Neutrophil (primary cell): ENCODE data around the gene SLC17A2.

ENCODE experiments used
- H3K27ac ChIP-seq: fragments of 200-600 bp; sonication (generic); 2 replicates; pipeline ENCODE4 v1.5.1; 2016; ENCODE audit warnings: mild to moderate bottlenecking, moderate library complexity
- H3K27me3 ChIP-seq: fragments of 200-600 bp; sonication (generic); 2 replicates; pipeline ENCODE4 v1.6.0; 2016; ENCODE audit warnings: mild to moderate bottlenecking
- H3K36me3 ChIP-seq: fragments of 200-600 bp; sonication (generic); 2 replicates; pipeline ENCODE4 v1.5.1; 2017
- H3K4me1 ChIP-seq, 2 experiments: fragments of 200-600 bp in 1 of 2; sonication (generic) in 1 of 2; 1 replicate in 1 of 2; 2 replicates in 1 of 2; pipeline versions ENCODE4 v1.5.1 to v1.6.1; 2013 to 2016; ENCODE audit warnings: low read depth in 1 of 2, low read length in 1 of 2, mild to moderate bottlenecking in 1 of 2, moderate library complexity in 1 of 2; ENCODE audit not compliant: control insufficient read depth in 1 of 2, insufficient read depth in 1 of 2
- H3K4me3 ChIP-seq, 2 experiments: fragments of 200-600 bp in 1 of 2; sonication (generic) in 1 of 2; 1 replicate in 1 of 2; 2 replicates in 1 of 2; pipeline ENCODE4 v1.5.1; 2013 to 2016; ENCODE audit warnings: low read depth in 1 of 2, low read length in 1 of 2, mild to moderate bottlenecking in 1 of 2, moderate library complexity in 1 of 2
- H3K9me3 ChIP-seq: fragments of 200-600 bp; sonication (generic); 2 replicates; pipeline ENCODE4 v1.5.1; 2016
- TF ChIP-seq, protein P1 (sequence below): fragments of 200-600 bp; sonication (generic); IDR thresholded peaks from 2 replicates; pipeline ENCODE4 v1.5.1; 2016; ENCODE audit warnings: antibody characterized with exemption

The SLC17A2 gene

DNA sequence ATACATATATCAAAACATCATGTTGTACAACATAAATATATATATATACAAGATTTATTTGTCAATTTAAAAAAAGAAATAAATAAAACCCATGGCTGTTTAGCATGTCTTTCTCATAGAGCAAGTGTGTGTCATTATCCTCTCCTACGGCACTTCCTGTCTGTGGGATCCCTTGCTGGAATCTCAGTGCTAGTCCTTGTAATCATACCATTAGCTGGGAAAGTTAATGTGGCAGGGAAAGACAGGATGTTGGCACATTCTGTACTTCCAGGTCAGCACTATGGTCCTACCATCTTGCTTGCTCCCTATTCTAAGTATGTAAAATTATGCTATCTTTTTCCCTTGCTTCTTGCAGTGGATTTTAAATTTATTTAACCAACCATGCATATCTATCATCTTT, 47.0 kb downstream of the SLC17A2 start:
- H3K36me3 ChIP-seq: no peaks in the 10 kb centered on the region
- peaks cover 8% of the 10 kb centered on the region for H3K27me3 ChIP-seq
- TF ChIP-seq, protein P1, sequence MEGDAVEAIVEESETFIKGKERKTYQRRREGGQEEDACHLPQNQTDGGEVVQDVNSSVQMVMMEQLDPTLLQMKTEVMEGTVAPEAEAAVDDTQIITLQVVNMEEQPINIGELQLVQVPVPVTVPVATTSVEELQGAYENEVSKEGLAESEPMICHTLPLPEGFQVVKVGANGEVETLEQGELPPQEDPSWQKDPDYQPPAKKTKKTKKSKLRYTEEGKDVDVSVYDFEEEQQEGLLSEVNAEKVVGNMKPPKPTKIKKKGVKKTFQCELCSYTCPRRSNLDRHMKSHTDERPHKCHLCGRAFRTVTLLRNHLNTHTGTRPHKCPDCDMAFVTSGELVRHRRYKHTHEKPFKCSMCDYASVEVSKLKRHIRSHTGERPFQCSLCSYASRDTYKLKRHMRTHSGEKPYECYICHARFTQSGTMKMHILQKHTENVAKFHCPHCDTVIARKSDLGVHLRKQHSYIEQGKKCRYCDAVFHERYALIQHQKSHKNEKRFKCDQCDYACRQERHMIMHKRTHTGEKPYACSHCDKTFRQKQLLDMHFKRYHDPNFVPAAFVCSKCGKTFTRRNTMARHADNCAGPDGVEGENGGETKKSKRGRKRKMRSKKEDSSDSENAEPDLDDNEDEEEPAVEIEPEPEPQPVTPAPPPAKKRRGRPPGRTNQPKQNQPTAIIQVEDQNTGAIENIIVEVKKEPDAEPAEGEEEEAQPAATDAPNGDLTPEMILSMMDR: no peak
- no peak overlapping the region for H3K27ac ChIP-seq
- H3K9me3 ChIP-seq: no peaks in the 10 kb centered on the region
- H3K4me3 ChIP-seq: no peak overlapping the region
- no peaks in the 10 kb centered on the region for H3K4me1 ChIP-seq

GRCh38 chr6:25882051-25882496, 48.4 kb downstream of the SLC17A2 start:
- TF ChIP-seq, protein P1: no peak

DNA sequence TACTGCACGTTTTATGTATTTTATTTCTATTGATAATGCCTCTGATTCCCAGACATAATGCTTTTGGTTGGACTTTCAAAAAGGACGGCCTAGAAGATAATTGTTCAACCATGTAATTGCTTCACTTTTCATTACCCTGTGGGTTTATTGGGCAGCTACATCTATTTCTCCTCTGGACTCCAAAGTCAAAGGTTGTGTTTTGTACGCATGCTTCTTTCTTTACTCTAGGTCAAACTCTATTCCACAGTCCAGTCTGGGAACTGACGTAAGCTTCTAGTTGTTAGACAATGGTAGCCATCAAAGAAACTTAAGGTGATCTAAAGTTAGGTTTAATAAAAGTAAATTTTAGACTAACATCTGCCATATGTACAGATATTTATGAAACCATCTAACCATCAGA, 49.9 kb downstream of the SLC17A2 start:
- TF ChIP-seq, protein P1: no peak
- no peaks in the 10 kb centered on the region for H3K9me3 ChIP-seq
- H3K4me3 ChIP-seq: no peak overlapping the region
- no peaks in the 10 kb centered on the region for H3K4me1 ChIP-seq
- no peak overlapping the region for H3K27ac ChIP-seq
- H3K27me3 ChIP-seq: peaks cover 21% of the 10 kb centered on the region
- H3K36me3 ChIP-seq: no peaks in the 10 kb centered on the region

More at GRCh38 chr6:25882051-25882496, 48.4 kb downstream of the SLC17A2 start:
- Histone ChIP-seq H3K4me1 (no peaks in the 10 kb centered on the region), H3K4me3 (no peak overlapping the region), H3K9me3 (no peaks in the 10 kb centered on the region), H3K36me3 (no peaks in the 10 kb centered on the region), H3K27me3 (peaks cover 8% of the 10 kb centered on the region), H3K27ac (no peak overlapping the region)

GRCh38 chr6:25878721-25879322, 51.7 kb downstream of the SLC17A2 start:
- Histone ChIP-seq H3K4me1 (no peaks in the 10 kb centered on the region), H3K27me3 (peaks cover 31% of the 10 kb centered on the region), H3K36me3 (no peaks in the 10 kb centered on the region), H3K27ac (no peak overlapping the region), H3K9me3 (no peaks in the 10 kb centered on the region), H3K4me3 (no peak overlapping the region)
- TF ChIP-seq, protein P1: no peak

GRCh38 chr6:25875926-25876602, 54.4 kb downstream of the SLC17A2 start:
- H3K27ac ChIP-seq: no peak overlapping the region
- peaks cover 32% of the 10 kb centered on the region for H3K27me3 ChIP-seq
- H3K9me3 ChIP-seq: no peaks in the 10 kb centered on the region
- TF ChIP-seq, protein P1: no peak
- H3K4me1 ChIP-seq: no peaks in the 10 kb centered on the region
- no peaks in the 10 kb centered on the region for H3K36me3 ChIP-seq
- H3K4me3 ChIP-seq: no peak overlapping the region
